Body of pancreas (tissue), 4 donors: ENCODE data around the gene SURF1.

Experiments used
- POLR2A ChIP-seq, 3 donors: fragments of 450-650 bp; IDR thresholded peaks; one replicate each; pipeline ENCODE4 v1.6.1; 2016; ENCODE audit warnings: antibody characterized with exemption in 3 of 3, mild to moderate bottlenecking in 2 of 3
- TF ChIP-seq, protein P1 (sequence below), 7 experiments: fragments of 450-650 bp in 4 of 7; fragments of 200-600 bp in 3 of 7; sonication (generic) in 3 of 7; IDR thresholded peaks; one replicate each; pipeline ENCODE4 v1.5.1; 2016 to 2019; ENCODE audit warnings: antibody characterized with exemption in 7 of 7

- TF ChIP-seq, protein P1, sequence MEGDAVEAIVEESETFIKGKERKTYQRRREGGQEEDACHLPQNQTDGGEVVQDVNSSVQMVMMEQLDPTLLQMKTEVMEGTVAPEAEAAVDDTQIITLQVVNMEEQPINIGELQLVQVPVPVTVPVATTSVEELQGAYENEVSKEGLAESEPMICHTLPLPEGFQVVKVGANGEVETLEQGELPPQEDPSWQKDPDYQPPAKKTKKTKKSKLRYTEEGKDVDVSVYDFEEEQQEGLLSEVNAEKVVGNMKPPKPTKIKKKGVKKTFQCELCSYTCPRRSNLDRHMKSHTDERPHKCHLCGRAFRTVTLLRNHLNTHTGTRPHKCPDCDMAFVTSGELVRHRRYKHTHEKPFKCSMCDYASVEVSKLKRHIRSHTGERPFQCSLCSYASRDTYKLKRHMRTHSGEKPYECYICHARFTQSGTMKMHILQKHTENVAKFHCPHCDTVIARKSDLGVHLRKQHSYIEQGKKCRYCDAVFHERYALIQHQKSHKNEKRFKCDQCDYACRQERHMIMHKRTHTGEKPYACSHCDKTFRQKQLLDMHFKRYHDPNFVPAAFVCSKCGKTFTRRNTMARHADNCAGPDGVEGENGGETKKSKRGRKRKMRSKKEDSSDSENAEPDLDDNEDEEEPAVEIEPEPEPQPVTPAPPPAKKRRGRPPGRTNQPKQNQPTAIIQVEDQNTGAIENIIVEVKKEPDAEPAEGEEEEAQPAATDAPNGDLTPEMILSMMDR (IDR thresholded peaks at IDR 0.05) = no peak
- TF ChIP-seq POLR2A (IDR thresholded peaks at IDR 0.05) = no peak
Measured at GRCh38 chr9:133372144-133372543, 15.9 kb upstream of the SURF1 start.
